ENCODE measurements around the gene NT5DC1.

NT5DC1 gene

DNA sequence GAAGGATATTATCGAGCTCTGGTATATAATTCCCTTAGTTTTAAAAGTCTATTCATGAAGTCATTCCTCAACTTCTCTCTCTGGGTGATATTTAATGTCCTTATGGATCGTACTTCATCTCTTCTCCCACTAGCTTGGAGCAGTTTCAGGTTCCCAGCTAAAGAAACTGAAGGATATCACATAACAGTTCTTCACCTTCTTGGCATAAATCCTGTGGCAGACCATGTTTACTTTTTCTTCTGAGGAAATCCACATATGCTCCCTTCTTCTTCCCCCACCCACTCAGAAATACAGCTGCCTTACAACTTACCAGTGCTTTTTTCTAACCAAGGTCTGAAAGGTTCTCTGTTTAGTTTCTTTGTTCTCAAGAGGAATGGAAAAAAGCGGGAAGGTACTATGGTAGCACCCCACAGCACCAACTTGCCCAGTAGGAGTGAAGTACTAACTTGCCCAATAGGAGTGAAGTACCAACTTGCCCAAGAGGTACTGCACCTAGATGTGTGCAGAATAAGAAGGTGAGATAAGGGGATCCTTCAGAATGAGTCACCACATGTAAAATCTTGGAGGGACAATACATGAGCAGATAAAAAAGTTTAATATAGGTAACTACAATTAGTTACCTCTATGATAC lies 100.1 kb downstream of the NT5DC1 start:
- no peak for DNase-seq

DNA sequence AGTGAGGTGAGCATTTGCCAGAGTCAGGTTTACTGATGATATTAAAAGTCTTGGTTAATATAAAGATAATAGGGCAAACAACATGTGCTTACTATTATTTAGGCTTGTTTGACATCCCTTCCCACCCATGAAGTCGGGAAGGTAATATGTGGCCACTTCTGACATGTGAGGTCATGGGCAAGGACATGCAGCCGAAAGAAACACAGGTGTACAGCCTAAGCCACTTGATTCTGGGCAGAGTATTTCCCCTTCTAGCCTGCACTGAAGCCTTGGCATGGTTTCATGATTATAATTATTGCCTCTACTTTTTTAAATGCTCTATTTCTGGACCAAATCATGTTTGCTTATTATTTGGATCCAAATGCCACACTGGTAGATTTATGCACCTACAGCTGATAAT lies 100.9 kb downstream of the NT5DC1 start:
- no peak for DNase-seq

GRCh38 chr6:116205281-116205680 lies 104.6 kb downstream of the NT5DC1 start:
- no peak for DNase-seq

DNA sequence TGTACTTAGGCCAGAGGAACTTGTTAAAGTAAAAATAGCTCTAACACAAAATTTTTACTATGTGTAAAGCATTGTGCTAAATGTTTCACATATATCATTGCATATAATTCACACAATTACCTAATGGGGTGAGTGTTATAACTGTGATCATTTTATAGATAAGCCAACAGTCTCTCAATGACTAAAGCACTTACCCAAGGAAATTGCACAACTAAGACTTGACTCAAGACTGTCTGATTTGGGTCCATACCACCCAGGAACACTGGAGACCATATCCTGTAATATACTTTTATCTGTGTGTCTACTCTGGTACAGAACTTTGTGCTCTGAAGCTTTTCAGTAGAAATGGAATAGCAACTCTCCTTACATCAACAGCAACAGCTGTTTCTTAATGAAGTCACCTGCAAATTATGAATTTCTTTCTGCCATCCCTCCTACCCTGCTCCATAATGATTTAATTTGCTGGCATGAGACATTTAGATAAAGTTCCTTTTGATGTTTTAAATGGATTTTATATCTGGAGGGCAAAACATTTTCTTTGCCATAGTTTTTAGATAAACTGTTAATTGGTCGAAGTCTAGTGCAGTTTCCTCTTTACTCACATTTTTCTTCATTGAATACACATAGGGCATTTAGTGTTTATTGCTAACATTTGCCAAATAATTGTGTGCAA lies 105.7 kb downstream of the NT5DC1 start:
- DNase-seq: no peak

DNA sequence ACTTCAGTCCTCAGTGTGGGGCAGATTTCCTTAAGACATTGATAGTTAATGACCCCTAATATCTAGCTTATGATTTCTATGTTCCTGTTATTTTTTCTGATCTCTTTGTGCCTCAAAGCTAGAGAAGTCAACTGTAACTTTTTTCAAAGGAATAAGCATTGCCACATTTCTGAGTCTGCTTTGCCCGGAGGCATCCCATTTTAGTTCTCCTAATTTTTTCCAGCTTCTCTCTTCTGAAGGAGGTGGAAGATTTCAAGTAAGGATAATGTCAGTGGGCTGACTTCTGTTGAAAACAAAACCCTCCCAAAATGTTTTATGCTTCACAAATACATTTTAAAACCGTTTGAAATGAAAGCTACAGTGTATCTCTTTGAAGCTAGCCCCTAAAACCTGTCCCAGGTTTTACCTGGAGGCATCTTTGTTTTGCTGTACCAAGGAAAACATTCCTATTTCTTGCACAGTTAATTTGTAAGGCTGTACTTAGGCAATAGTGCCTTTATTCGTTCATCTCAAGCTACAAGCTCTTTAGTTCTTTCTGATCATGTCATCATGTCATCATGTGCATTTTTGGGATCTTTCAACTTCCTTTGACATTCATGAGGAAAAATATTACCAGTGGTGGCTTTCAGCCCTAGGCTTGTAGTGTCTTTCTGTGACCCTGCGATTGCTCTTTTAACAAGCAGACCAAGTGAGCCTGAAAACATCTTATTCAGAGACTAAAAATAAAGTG lies 107.6 kb downstream of the NT5DC1 start:
- DNase-seq: no peak

DNA sequence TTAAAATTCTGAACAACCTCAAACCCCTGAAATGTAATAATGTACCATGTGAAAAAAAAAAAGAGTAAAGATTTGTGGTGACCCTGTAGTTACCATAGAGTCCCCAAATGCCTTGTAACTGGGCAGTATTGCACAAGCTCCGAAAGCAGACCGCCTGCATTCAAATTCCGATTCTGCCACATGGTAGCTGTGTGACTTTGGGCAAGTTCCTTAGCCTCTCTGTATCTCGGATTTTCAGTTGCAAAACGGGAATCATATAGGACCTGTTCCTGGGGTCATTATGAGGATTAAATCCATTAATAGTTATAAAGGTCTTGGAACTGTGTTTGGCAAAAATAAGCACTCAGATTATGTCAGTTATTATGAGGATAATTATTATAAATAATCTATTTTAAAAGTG lies 109.7 kb downstream of the NT5DC1 start:
- no peak for DNase-seq

DNA sequence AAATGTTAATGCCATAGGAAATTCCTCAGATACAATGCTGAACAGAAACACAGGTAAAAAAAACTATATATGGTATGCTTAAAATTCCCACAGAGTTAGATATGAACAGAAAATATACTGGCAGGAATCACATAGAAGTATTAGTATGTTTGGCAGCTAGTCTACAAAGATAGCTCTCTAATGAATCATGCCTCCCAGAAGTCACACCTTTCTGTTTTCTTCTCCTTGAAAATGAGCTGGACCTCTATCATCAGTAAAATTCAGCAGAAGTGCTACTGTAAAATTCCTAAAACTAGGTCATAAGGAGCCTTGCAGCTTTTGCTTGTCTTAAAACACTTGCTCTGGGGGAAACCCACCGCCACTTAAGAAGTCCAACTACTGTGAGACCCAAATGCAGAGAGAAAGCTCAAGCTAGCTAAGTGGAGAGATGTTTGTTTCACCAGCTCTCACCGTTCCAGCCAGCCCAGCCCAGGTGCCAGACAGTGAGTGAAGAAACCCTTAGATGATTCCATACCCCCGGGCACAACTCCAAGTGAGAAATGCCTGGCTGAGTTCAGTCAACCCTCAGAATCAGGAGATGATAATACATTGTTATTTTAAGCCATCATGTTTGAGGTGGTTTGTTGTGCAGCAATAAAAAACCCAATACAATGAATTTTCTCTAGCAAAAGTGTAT lies 110.2 kb downstream of the NT5DC1 start:
- DNase-seq: no peak

DNA sequence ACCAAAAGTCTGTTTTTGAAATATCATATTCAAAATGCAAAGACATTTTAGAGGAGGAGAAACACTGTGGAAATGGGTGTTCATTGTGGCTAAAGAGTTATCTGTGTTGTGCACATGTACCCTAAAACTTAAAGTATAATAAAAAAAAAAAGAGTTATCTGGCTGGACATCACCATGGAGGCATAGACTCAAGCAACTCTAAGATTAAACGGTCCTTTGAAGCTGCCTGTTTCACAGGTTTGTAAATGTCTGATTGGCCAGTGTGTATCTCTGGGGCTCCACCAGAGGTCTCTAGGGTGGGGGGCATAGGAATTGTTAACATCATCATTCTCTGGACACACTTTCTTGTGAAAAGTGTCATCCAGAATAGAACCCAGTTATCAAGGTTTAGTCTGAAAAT lies 114.0 kb downstream of the NT5DC1 start:
- no peak for DNase-seq

DNA sequence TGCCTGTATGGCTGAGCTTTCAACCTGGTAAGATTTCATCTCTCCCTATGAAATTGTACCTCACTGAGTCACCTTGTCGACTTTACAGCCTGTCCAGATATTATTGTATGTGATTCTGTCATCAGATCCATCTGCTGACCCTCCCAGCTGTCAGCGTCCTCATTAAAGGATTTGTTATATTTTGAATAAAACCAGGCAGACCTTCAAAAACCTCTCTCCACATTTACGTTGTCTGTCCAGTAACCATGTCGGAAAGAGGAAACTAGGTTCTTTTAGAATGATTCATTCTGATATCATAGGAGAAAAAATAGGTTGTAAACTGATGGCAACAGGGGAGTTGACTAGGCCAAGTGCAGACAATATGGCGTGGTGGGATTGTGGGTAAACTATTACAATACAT lies 114.8 kb downstream of the NT5DC1 start:
- DNase-seq: no peak

DNA sequence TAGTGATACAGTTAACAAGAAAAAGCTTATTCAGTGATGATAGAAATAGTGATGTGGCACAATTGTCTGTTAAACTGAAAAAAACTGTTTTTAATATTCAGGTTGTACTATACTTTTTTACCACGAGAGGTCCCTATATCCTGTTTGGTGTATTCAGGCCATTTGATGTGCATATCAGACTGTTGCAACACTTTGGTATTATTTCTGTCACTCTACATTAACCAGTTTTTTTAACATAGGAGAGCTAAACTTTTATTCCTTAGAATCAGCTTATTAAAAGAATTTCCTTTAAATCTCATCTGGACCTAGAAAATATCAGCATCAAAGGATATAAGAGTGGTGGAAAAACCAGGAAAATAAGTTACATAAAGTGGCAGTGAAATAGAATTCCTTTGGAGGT lies 116.4 kb downstream of the NT5DC1 start:
- no peak for DNase-seq

DNA sequence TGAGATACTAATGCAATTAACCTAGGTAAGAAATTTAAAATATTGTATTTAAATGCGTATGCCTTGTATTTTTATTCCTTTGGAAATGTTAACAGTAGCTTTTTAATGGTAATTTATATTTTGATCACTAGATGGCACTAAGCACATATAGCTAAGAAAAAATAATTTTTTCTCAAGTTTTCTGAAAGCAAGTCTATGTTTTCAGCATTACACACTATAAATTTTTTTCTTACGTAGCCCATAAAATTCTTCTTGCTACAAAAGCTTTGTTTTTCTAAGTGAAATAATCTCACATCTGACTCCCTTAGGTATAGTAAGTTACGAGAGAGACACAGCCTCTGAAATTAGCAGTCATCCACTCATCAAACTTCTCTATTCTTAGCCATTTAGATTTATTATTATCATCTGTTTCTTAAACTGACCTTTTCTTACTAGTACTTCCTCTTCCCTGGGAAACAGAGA lies 117.5 kb downstream of the NT5DC1 start:
- no peak for DNase-seq

DNA sequence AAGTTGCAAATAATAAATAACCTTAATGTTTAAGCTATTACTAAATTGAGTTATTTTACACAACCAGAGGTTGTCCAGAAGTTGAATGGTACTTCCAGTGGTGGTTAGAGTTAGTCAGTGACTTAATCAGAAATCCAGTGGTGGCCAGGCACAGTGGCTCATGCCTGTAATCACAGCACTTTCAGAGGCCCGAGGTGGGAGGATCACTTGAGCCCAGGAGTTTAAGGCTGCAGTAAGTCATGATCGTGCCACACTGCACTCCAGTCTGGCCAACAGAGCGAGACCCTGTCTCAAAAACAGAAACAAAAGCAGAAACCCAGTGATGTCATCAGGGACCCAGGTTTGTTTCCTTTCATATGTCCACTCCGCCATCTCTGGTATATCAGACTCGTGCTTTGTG lies 118.2 kb downstream of the NT5DC1 start:
- DNase-seq: no peak

DNA sequence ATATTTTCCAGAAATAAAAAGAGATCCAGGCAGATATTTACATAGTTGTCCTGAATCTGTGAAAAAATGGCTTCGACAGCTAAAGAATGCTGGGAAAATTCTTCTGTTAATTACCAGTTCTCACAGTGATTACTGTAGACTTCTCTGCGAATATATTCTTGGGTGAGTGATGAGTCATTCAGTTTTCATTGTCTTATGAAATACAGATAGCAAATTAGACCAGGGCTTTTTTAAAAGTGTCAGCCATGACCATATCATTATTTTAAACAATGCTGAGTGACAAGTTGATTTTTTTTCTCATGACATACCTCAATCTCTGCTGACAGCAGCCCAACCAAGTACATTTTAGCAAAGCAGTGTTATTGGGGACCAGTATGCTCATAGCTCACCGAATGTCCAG lies 120.4 kb downstream of the NT5DC1 start:
- no peak for DNase-seq

DNA sequence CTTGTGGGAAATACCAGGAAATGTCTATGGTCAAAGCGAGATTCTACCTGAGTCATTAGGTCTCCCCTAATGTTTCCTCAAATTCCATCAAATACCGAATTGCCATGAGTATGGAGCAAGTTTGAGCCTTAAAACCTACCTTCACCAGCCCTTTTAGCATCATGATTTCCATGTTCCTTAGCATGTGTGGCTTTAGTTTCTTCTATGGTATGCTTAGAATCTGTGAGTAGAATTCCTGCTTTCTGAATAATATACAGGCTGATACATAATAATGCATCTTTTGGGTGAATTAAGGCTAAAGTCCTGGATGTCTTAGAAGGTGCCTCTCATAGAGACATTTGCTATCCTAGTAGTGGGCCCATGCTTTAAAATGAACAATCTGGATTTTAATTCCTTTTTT lies 121.3 kb downstream of the NT5DC1 start:
- no peak for DNase-seq

- no peak for DNase-seq
These were observed 122.7 kb downstream of the NT5DC1 start for GRCh38 chr6:116223355-116223754.

DNA sequence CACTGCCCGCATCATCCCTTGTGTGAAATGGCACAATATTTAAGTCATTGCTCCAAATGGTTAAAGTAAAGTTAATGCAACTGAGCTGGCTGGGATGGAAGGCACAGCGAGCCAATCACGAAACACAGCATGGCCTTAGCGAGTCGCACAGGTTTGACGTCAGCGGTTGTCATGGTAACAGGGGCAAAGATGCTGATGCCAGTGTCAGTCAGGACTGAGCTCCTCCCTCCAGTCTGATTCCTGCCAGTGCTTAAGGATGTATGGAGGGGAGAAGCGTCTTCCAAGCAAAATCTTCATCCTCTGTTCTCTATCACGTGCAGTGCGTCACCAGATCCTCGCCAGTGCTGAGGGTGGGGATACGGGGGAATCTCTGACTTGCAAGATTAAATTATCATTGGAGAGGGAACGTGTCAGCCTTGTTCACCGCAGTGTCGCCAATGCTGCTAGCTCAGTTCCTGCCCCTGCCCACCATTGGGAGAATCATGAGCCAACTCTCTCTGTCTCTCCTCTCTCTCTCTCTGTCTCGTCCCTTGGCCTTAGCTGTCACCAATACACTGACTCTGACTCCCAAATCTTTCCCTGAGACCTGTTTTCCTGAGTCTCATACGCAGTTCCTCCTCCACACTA lies 128.7 kb downstream of the NT5DC1 start:
- no peak for DNase-seq

- no peak for DNase-seq
These were observed 134.0 kb downstream of the NT5DC1 start for GRCh38 chr6:116234689-116235088.

DNA sequence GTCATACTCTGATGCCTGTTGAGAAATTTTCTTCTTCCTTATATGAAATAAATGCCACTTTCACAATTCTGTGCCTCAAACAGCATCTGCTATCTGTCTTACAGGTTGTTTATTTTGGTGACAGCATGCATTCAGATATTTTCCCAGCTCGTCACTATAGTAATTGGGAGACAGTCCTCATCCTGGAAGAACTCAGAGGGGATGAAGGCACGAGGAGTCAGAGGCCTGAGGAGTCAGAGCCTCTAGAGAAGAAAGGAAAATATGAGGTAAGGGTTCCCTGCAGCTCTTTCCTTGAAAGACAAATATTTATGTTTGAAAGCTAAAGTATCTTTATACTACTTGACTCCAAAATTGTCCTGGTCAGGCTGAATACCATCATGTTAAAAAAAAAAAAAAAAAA lies 137.4 kb downstream of the NT5DC1 start:
- no peak for DNase-seq

DNA sequence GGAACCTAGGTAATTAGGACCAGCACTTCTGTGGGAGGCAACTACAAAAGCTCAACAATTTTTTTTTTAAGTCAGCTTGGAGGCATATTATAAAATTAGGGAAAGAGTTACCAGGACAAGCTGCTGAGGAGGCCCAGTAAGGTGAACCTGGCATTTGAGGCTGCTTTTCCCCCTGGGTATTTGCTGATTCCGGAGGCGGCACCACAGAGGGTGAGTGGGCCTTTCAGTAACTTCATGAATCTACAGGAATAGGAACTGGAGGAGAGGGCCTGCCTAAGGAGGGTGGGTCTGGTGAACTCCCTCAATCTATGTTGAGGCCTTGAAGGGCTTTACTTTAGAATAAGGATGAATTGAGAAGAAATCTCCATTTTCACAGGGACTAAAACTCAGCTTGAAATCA lies 138.6 kb downstream of the NT5DC1 start:
- no peak for DNase-seq

DNA sequence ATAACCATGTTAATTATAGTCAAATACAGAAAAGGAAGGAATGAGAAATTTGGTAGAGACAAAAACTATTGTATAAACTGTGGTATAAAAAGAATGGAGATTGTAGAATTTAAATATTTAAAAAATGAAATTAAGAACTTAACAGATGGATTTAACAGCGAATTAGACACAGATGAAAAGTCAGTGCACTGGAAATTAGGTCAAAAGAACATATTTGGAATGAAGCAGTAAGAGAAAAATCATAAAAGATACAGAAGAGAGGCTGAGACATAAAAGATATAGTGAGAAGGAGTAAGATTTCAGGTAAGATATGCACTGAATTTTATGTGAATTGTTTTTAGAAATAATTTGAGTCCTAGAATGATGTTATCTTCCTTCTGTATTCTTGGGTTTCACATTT lies 139.2 kb downstream of the NT5DC1 start:
- DNase-seq: no peak

DNA sequence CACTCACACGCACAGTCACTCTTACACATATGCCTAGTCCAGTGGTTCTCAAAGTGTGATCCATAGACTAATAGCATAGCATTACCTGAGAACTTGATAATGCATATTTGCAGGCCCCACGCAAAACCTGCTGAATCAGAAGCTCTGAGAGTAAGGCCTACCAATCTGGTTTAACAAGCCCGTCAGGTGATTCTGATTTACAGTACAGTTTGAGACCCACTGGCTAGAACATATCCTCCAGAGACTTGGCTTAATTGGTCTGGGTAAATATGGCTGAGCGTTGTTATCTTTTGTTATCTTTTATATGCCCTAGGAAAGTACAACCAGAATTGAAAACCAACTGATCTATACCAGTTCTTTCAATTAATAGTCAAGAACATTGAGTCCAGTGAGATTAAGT lies 143.6 kb downstream of the NT5DC1 start:
- DNase-seq: no peak

GRCh38 chr6:116246089-116246488 lies 145.4 kb downstream of the NT5DC1 start:
- DNase-seq: no peak

DNA sequence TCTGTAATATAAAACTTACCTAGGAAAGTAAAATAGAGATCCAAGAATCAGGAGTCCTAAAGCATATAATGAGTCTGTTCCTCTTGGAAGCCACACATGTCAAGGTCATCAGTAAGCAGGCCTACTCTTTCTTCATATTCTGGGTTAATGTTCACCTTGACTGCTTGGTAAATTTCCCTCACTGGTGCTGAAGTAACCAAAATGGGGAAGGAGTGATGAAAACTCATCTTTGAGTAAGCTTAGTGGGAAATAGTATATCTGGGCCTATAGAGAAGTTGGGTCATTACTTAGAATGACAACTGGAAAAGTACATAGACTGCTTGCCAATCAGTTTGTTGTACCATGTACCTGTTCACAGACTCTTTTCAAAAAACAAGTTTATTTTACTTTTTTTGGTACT lies 146.6 kb downstream of the NT5DC1 start:
- no peak for DNase-seq
